Right atrium auricular region (tissue), 2 donors: ENCODE data around the gene LRRC18. TPM values are rescaled to one million over a fixed set of nuclear protein-coding genes. Genes with fewer than 3 reads are reported as not detected.

Source experiments
- DNase-seq: peaks from one replicate; pipeline ENCODE4 v3.0.0-alpha.2; 2019; ENCODE audit warnings: low spot score
- H3K27ac ChIP-seq, 2 donors: fragments of 200-600 bp; sonication (generic); 1 replicate in 1 of 2; 2 replicates in 1 of 2; pipeline ENCODE4 v1.5.1; 2016 to 2019
- H3K27me3 ChIP-seq, 2 donors: fragments of 200-600 bp; sonication (generic); one replicate each; pipeline versions ENCODE4 v1.5.1 to v1.6.0; 2017 to 2019
- H3K36me3 ChIP-seq: fragments of 200-600 bp; sonication (generic); one replicate; pipeline ENCODE4 v1.5.1; 2016
- H3K4me1 ChIP-seq, 2 donors: fragments of 200-600 bp; sonication (generic); one replicate each; pipeline versions ENCODE4 v1.5.1 to v1.6.0; 2017 to 2019
- H3K4me3 ChIP-seq, 2 donors: fragments of 200-600 bp; sonication (generic); 1 replicate in 1 of 2; 2 replicates in 1 of 2; pipeline ENCODE4 v1.5.1; 2017 to 2019; ENCODE audit warnings: mild to moderate bottlenecking in 1 of 2, moderate library complexity in 1 of 2
- H3K9me3 ChIP-seq, 2 donors: fragments of 200-600 bp; sonication (generic); one replicate each; pipeline ENCODE4 v1.5.1; 2019
- CTCF ChIP-seq, 2 donors: fragments of 200-600 bp; sonication (generic); IDR thresholded peaks; one replicate each; pipeline ENCODE4 v1.5.1; 2019; ENCODE audit warnings: antibody characterized with exemption in 2 of 2
- total RNA-seq, 2 donors: library from RNA; depleted of rRNA; stranded (reverse); fragments of >200 nt; gene quantifications; one replicate each; pipeline ENCODE4 v1.1.0, GENCODE V29; 2016

The LRRC18 gene
- total RNA-seq, 2 donors from 2014 or later = not detected

- no peaks in the 10 kb centered on the region for H3K36me3 ChIP-seq
- H3K4me3 ChIP-seq = no peak overlapping the region
- no peaks in the 10 kb centered on the region for H3K4me1 ChIP-seq
- DNase-seq = no peak
- H3K27me3 ChIP-seq = no peaks in the 10 kb centered on the region
- no peaks in the 10 kb centered on the region for H3K9me3 ChIP-seq
- no peak overlapping the region for H3K27ac ChIP-seq
- TF ChIP-seq CTCF (IDR thresholded peaks at IDR 0.05) = no peak
Observed at GRCh38 chr10:48945441-48946130, 5.9 kb upstream of the LRRC18 start.

DNA sequence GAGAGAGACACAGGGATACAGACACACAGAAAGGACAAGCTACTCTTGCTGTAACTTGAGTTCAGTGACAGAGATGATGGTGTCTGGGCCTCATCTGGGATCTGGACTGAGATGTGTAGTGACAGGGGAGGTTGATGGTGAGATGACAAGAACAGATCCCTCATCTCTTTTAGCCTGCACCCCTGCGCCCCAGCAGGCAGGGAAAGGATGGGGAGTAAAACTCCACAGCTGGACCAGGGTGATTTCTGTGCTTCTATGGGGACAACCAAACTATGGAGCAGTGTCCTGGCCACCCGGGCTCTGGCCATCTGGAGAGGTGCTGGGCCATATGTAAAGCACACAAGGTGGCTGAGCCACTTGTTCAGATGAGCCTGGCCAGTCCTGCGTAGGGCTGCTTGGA is 4.5 kb upstream of the LRRC18 start:
- Histone ChIP-seq H3K4me1 (no peaks in the 10 kb centered on the region), H3K9me3 (no peaks in the 10 kb centered on the region), H3K27ac (no peak overlapping the region), H3K36me3 (no peaks in the 10 kb centered on the region), H3K27me3 (no peaks in the 10 kb centered on the region), H3K4me3 (no peak overlapping the region)
- no peak for TF ChIP-seq CTCF (IDR thresholded peaks at IDR 0.05)
- no peak for DNase-seq

DNA sequence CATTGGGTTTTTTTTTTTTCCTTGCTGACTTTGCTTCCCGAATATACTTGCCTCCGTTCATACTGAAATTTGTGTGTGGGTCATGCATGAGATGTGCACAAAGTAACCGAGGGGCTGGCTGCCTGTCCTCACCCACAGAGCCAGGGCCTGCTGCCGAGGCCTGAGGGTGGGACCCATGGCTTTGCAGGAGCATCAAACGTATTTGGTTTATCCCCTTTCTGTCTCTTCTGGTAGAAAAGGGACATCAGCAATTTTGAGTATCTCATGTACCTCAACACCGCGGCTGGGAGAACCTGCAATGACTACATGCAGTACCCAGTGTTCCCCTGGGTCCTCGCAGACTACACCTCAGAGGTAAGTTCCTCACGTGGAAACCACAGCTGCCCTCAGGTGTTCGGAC is 3.5 kb upstream of the LRRC18 start:
- Histone ChIP-seq H3K4me1 (no peaks in the 10 kb centered on the region), H3K9me3 (no peaks in the 10 kb centered on the region), H3K4me3 (no peak overlapping the region), H3K27me3 (no peaks in the 10 kb centered on the region), H3K36me3 (no peaks in the 10 kb centered on the region), H3K27ac (no peak overlapping the region)
- no peak for DNase-seq
- no peak for TF ChIP-seq CTCF (IDR thresholded peaks at IDR 0.05)

DNA sequence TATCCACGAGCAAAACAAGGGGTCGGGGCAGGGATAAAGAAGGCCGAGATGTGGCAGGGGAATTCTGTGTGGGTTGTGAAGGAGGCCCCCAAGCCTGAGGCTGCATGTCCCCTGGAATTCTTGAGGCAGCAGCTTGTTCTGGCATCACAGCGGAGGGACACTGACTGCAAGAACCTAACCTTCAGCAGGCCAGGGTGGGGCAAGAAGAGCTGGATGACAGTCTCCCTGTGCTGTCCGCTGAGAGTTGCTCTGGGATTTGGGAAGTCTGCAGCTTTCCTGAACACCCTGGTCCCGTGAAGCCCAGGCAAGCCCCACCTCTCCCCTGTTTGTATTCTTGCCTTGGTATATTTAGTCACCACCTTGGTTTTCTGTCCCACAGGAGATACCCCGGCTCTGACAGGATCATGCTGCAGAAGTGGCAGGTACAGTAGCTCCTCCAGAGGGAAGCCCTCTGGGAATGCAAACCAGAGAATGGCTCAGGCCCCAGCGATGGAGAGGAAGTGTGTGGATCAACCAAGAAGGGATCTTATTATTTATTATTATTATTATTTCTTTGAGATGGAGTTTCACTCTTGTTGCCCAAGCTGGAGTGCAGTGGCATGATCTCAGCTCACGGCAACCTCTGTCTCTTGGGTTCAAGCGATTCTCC is 1.9 kb upstream of the LRRC18 start:
- Histone ChIP-seq H3K4me3 (no peak overlapping the region), H3K4me1 (no peaks in the 10 kb centered on the region), H3K27ac (no peak overlapping the region), H3K9me3 (no peaks in the 10 kb centered on the region), H3K36me3 (no peaks in the 10 kb centered on the region), H3K27me3 (no peaks in the 10 kb centered on the region)
- DNase-seq = peak; percentile 42
- no peak for TF ChIP-seq CTCF (IDR thresholded peaks at IDR 0.05)

GRCh38 chr10:48940958-48941357 is 1.3 kb upstream of the LRRC18 start:
- Histone ChIP-seq H3K27me3 (no peaks in the 10 kb centered on the region), H3K4me3 (no peak overlapping the region), H3K36me3 (no peaks in the 10 kb centered on the region), H3K27ac (no peak overlapping the region), H3K4me1 (no peaks in the 10 kb centered on the region), H3K9me3 (no peaks in the 10 kb centered on the region)
- peak; percentile 43 for DNase-seq
- no peak for TF ChIP-seq CTCF (IDR thresholded peaks at IDR 0.05)
